Measurements from ENCODE around the gene CYTH2.

DNA sequence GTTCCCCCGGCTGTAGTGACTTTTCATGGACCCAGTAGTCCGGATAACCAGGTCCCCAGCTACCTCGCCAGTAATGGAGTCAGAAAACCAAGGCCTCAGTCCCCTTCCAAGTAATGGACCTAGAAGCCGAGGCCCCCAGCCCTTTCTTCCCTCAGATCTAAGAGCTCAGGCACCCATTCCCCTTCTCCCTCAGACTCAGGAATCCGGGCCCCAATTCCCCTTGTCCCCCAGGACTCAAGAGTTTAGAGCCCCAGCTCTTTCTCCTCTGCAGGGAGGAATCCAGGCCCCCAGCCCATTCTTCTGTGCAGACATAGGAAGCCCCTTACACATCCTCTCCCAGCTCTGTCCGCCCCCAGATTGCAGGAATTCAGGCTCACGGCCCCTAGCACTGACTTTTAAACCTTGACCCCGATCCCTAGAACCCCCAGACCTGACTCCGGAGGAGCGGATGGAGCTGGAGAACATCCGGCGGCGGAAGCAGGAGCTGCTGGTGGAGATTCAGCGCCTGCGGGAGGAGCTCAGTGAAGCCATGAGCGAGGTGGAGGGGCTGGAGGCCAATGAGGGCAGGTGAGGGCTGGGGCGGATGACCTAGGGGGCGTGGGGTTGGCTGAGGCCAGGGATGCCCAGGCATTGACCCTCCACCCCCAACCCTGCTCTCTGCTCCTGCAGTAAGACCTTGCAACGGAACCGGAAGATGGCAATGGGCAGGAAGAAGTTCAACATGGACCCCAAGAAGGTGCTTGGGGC is 938 bp downstream of the CYTH2 start:
- TF ChIP-seq, protein P1, sequence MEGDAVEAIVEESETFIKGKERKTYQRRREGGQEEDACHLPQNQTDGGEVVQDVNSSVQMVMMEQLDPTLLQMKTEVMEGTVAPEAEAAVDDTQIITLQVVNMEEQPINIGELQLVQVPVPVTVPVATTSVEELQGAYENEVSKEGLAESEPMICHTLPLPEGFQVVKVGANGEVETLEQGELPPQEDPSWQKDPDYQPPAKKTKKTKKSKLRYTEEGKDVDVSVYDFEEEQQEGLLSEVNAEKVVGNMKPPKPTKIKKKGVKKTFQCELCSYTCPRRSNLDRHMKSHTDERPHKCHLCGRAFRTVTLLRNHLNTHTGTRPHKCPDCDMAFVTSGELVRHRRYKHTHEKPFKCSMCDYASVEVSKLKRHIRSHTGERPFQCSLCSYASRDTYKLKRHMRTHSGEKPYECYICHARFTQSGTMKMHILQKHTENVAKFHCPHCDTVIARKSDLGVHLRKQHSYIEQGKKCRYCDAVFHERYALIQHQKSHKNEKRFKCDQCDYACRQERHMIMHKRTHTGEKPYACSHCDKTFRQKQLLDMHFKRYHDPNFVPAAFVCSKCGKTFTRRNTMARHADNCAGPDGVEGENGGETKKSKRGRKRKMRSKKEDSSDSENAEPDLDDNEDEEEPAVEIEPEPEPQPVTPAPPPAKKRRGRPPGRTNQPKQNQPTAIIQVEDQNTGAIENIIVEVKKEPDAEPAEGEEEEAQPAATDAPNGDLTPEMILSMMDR (IDR thresholded peaks at IDR 0.05; ENCODE audit: insufficient read depth, low read depth, low read length): no peak
- TF ChIP-seq EZH2 (IDR thresholded peaks at IDR 0.05; ENCODE audit: insufficient read depth, low read length): no peak

Measured in astrocyte (in vitro differentiated cells and primary cell).